GM12801 (cell line): ENCODE measurements around the gene FBXO15.

Source experiments
- TF ChIP-seq, protein P1 (sequence below): IDR thresholded peaks from one replicate; pipeline ENCODE4 v1.5.1; 2011; ENCODE audit warnings: control low read depth; ENCODE audit not compliant: insufficient read length; ENCODE audit errors: extremely low read depth

Gene FBXO15, protein sequence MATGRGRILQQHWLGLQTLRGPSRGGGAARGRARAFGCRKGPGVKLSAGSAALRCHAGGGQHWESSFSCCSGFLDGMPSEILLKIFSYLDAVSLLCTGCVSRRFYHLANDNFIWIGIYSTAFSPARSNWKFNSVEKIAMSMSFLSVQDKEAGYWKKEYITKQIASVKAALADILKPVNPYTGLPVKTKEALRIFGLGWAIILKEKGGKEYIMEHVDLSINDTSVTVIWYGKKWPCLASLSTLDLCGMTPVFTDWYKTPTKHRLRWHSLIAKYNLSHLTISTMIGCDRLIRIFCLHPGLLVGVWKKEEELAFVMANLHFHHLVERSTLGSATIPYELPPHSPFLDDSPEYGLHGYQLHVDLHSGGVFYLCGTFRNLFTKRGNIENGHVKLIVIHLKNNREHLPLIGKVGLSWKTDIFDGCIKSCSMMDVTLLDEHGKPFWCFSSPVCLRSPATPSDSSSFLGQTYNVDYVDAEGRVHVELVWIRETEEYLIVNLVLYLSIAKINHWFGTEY

DNA sequence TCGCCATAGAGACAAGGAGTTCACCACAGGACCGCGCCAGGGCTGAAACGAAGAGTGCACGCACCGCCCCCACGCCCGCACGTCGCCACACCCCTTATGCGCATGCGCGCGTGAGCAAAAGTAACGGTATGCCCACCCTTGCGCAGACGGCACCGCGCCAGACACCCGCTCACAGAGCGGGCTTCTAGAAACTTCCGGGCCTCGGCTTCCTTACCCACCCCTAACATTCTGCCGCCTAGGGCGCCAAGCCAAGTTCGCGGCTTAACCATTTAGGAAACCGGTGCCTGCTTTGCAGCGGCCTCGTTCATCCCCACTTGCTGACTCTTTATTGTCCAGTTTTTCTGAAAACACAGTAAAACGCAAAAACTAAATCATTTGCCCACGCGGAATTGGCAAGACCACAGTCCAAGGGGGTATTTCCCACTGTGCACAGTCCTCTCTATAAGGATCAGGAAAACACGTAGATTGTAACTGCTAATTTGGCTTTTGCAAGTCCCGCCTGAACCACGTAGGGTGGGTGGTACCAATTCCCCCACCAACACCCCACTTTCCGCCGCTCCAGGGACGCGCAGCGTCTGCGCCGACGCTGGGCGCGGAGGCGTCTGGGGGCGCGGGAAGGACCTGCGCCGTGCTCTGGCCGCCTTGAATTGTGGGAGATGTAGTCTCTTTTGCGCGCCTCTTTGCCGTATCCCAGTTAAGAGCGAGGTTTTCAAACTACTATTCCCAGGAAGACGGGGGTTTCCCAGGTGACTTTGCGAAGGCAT lies at the start of gene FBXO15, which contains the start of gene TIMM21:
Gene FBXO15 (minus strand): TSS at position 56 of the 764 bp plus-strand sequence. CDS start 49 bp downstream, at position 7.
Gene TIMM21 (plus strand): TSS at position 745 of the 764 bp plus-strand sequence. CDS start 286 bp downstream, outside the sequence.
- TF ChIP-seq, protein P1, sequence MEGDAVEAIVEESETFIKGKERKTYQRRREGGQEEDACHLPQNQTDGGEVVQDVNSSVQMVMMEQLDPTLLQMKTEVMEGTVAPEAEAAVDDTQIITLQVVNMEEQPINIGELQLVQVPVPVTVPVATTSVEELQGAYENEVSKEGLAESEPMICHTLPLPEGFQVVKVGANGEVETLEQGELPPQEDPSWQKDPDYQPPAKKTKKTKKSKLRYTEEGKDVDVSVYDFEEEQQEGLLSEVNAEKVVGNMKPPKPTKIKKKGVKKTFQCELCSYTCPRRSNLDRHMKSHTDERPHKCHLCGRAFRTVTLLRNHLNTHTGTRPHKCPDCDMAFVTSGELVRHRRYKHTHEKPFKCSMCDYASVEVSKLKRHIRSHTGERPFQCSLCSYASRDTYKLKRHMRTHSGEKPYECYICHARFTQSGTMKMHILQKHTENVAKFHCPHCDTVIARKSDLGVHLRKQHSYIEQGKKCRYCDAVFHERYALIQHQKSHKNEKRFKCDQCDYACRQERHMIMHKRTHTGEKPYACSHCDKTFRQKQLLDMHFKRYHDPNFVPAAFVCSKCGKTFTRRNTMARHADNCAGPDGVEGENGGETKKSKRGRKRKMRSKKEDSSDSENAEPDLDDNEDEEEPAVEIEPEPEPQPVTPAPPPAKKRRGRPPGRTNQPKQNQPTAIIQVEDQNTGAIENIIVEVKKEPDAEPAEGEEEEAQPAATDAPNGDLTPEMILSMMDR = no peak

DNA sequence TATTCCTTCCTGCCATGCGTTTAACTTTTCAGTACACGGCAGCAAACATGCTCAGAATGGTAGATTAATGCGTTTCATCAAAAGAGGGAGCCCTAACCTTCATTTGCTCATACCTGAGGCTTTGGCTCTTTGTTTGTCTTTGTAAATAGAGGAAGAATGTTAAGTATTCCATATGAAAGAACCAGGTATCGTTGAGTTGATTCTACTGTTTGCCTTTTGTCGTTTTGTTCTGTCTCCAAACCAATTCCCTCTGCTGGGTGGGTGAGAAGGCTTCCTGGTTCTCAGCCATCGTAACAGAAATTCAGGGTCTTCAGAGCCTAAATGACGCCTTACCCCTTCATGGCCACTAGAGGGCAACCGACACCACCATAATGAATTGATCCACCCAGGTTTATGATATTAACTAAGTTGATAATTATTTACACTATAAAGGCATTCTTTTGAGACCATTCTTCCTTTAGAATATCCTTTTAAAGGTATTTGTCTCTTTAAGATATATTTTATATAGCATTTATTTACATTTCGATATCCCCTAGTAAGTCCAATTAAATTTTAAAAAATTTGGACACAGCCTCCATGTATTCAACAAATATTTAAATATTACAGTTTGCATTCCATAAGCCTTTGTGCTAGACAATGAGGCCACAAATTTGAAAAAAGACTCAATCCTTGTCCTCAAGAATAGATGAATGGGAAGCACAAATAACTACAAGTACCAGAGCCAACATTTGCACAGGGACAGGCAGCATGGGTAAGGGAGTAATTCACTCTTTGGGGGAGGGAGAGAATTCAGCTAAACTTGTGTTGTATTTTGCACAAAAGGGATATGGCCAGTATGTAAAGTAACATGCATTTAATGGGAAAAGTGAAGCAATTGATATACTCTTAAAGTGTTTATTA lies 48.8 kb upstream of the FBXO15 start:
- TF ChIP-seq, protein P1 = no peak

DNA sequence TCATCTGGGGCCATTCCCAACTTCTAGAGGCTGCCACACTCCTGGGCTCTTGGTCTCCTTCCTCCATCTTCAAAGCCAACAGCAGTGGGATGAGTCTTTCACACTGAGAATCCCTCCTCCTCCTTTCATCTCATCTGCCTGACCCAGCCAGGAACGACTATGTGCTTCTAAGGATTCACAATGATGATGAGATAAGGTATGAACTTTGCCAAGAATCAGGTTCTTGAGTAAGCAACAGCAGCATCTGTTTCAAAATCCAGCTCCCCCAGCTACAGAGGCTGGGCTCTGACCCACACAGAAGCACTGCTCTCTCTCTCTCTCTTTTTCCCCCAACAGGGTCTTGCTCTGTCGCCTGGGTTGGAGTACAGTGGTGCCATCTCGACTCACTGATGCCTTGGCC lies 47.1 kb upstream of the FBXO15 start:
- TF ChIP-seq, protein P1 = no peak

DNA sequence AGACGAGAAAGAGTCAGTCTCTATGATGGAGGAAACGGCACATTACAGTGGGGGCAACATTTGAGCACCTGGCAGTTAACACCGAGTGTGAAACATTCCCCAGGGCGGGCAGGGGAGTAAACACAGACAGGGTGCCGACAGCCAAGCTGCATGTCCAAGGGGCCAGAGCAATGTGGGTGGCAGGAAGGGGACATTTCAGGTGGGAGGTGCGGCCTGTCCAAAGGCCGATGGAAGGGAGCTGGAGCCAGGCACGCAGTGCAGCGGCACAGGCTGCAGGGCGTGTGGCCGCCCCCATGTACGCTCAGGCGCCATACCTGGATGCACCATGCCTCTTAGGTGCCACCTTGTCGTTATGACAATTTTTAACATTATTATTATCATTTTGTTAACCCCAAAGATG lies 43.9 kb upstream of the FBXO15 start:
- TF ChIP-seq, protein P1 = no peak

DNA sequence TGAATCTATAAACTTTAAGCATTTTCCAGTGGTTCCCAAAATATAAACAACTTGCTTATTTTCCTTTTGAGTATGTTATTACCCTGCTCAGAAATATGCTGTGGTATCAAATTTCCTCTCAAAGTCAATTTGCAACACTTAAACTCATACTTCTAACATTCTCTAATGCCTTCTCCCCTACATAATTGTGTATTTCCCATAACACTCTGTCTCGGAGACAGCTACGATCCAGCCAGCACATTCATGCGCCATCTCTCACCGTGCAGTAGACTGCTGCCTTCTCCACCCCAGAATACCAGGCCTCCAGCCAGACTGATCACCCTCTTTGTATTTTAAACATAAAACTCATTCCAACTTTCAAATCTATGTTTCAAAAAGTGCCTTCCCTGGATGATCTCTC lies 42.5 kb upstream of the FBXO15 start:
- TF ChIP-seq, protein P1 = no peak

DNA sequence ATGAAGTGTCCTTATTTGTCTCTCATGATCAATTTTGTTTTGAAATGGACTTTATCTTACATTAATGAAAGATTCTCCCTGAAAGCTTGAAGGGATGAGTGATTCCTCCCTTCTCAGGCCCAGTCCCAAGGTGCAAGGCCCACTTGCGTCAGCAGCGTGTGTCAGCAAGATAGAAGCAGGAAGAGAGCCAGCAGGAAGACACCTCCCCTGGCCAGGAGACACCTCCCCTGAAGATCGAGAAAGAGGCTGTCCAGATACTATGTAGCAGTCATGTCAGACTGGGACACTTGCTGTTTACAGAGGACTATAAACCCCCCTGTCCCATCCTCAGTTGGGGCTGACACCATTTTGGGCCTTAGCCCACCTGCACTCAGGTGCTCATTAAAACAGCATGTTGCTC lies 39.0 kb upstream of the FBXO15 start:
- TF ChIP-seq, protein P1 = no peak

DNA sequence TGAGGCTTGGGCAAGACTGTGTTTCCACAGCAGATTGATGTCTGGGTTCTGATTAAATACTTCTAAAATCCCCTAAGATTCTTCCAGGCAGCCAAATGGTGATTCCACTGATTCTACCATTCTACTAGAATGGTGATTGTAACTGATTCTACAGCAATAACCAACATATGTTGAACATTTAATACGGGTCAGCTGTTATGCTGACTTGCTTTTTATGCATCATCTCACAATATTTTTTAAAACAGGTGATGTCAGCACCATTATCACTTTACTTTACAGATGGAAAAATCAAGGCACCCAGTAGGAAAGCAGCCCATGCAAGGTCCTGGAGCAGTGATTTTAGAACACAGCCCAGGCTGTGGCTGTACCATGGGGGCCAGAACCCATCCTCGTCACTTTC lies 38.2 kb upstream of the FBXO15 start:
- TF ChIP-seq, protein P1 = no peak
